Measurements from ENCODE around the gene ADCY2.

The ADCY2 gene

DNA sequence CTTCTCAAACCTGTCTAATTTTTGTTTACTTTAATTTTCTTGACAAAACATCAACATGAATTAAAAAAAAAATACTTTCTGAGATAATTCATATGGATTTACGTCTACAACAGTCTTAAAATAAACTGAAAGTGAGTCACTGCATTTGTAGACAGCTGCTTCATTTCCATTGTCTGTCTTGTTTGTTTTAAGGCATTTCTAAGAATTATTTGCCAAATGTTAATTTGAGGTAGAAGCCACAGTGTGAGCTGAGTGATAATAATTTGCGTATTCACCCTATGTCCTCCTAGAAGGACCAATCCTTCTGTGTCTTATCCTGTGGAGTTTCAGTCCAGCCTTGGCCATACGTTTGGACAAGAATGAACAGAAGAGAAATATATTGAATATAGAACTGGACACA is 280.5 kb downstream of the ADCY2 start:
- DNase-seq, result no peak

DNA sequence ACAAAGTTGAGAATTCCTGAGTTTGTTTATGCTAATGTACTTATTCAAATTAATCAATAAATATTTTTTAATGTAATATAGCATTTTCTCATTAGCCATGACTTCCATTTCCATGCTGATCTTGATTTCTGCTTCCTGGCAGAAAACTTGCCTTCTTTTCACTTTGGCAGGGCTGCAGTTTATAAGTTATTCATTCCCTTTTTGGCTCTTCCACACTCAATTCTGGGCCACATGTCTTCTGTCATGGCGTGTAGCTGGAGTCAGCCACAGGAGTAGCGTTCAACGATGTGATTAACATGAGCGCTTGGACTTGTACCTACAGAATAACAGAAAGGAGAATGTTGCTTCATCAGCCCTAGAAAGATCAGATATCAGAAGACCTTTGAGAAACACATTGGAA is 282.1 kb downstream of the ADCY2 start:
- DNase-seq, result no peak

DNA sequence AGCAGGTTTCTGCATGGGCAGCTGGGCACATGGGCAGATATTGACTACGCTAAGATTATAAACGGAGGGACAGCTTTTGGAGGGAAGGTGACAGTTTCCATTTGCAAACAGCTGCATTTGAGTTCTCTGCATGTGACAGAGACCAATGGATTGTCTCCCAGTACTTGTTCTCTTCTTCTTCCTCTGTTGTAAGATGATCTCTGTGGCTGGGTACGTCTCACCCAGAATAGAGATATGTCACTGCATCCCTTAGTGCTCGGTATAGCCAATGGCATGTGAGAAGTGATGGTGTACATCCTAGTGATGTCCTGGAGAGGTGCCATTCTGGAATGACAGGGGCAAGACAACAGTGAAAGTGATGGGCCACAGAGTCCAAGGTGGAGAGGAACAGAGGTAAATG is 283.7 kb downstream of the ADCY2 start:
- no peak for DNase-seq

DNA sequence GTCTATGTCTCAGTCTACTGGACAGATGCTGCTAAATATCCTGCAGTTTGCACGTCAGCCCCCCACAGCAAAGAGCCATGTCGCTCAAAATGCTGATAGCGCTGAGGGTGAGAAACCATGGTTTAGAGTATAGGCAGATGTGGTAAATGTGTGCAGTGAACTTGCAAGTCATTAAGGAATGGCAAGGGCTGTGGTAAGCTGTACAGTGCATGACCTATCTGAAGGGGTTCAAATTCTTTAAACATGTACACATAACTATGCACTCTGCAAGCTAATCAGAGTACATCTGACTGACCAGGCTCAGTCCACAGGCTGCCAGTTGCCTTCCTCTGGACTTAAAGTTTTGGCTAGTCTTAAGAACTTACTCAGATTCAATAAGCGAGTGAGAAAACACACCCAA is 284.3 kb downstream of the ADCY2 start:
- no peak for DNase-seq

DNA sequence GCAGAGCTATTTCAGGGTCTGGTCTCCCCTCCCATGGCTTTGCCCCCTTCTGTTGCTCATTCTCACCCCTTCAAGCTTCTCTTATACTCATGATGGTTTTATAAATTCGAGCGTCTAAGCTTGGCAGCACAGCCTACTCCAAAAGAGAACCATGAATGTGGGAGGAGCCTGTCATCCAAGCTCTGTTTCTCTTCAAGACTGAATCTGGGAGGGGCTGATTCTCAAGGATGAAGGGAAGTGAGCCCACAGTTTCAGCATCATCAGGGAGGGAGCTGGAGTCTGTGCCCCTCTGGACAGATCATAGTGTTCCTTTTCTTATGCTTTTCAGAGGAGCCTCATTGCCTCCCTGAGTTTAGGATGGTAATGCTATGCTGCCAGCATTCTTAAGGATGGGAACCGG is 286.4 kb downstream of the ADCY2 start:
- no peak for DNase-seq

DNA sequence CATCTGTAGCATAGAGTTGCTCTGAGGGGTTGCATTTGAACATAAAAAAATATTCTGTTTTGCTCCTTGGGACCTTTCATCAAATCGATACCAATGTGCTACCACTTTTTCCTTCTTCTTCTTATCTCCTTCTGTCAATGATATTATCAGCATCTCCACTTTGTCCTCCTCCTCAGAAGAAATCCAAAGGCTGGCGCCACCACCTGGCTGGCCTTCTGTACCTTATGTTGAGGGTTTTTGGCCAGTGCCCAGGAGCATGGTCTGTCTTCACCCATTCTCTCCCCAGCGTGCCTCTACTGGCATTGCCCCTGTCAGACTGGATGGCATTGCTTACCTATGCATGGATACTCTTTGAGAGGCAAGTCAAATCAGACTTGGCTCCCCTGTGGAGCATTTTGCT is 287.8 kb downstream of the ADCY2 start:
- DNase-seq, result no peak

DNA sequence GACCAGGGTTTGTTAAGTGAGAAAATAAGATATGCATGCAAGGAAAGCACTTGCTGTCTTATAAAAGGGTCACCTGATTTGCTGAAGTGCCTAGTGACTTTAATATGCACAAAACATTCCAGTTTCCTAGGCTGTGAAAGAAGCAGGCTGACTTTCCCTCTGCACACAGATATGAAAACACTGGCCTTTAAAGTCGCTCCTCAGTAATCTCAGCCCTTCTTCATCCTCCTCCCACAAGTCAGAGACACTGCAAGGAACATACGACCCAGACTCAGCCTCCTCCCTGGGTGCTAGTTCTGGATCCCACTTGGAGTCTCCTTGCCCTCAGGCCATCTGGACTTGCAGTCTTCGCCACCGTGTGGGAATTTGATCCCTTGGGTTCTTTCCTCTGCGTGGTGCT is 288.9 kb downstream of the ADCY2 start:
- no peak for DNase-seq

DNA sequence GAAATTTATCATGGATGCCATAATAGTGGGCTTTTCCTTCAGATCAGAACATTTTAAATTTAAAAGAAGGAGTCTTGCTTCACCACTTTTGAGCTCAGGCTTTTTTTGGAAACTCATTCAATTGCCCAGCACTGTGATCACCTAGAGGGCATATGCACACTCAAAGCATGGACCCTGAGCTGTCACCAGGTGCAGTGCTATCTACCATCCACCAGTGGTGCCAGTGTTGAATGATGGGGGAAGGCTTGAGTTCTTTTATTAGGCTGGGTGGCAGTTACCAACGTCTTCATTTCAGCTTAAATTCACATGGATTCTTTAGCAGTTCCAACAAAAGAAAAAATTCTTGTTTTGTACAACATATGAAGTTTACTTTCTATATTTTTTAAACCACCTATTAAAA is 290.9 kb downstream of the ADCY2 start:
- DNase-seq, result no peak

DNA sequence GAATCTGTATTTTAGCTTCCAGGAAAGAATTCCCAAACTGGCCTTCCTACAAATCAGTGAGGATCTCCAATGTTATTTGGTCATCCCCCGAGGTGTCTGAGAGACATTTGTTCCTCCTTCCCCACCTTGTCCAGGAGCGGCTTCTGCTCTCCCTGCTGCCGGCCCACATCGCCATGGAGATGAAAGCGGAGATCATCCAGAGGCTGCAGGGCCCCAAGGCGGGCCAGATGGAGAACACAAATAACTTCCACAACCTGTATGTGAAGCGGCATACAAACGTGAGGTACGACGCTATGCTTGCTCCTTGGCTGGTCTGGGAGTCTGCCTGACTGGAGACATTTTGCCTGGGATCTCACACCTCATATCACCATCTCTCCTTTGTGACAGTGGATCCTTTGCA is 294.6 kb downstream of the ADCY2 start:
- no peak for DNase-seq

DNA sequence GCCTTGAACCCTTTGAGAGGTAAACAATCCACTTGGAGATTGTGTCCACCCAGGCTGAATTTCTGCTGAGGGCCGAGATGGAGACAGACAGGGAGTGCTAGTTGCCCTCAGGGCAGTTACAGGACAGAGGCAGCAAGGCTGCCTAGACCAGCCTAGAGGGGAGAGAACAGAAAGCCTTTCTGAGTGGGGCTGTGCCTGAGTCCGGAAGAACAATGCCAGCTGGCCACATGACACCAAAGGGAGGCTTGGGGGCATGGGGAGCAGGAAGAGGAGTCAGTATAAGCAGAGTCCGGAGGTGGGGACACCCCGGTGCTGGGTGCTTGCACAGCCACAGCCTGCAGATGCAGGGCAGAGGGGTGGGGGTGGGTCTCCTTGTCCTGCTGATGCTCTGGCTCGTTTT is 309.3 kb downstream of the ADCY2 start:
- DNase-seq, result no peak

DNA sequence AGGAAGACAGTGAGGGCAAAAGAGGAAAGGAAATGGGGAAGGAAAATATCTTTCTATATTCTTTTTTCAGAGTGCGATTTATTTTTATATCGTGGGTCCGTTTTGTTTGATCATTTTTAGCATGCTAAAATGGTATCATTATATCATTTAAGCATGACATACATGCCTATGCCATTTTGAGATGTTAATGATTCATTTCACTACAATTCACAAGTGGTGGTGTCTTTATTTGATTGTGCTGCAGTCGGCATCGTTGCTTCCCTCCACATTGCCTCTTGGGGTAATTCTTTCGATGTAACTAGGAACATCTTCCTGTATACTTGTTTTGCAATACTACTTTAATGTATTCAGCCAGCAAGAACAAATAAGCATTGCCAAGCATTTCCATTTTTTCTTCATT is 309.8 kb downstream of the ADCY2 start:
- DNase-seq, result no peak

DNA sequence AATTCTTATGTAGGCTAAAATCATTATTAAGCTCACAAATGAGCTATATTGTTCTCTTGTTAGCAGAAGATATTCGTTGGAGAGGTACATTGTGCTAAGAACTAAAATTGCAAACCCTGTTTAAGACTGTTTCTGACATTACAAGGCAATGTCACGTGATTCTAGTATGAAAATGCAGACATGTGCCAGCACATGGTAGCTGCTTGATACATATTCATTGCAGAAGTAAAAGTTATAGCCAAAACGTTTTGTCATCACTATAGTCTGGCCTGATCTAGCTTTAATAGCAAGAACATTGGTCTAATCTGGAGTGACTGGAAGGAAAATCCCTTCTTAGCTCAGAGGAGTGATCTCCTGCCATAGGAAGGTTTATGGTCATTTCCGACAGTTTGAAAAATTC is 310.3 kb downstream of the ADCY2 start:
- DNase-seq, result no peak

DNA sequence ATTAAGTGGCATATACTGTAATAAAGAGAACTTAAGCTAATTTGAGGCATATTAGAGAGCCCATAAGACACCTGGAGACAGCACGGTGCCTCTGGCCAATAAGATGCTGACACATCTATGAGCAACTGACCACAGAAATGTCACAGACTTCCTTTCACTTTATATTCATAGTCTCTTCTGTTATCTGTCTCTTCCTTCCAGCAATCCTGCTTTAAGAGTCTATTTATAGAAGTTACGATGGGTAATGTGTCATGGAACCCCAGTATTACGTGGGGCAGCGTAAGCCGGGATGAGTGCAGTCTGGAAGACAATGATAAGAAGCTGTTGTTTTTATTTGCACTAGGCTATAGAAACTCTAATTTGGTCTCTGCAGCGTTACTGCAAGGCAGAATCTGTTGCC is 318.2 kb downstream of the ADCY2 start:
- DNase-seq, result no peak

DNA sequence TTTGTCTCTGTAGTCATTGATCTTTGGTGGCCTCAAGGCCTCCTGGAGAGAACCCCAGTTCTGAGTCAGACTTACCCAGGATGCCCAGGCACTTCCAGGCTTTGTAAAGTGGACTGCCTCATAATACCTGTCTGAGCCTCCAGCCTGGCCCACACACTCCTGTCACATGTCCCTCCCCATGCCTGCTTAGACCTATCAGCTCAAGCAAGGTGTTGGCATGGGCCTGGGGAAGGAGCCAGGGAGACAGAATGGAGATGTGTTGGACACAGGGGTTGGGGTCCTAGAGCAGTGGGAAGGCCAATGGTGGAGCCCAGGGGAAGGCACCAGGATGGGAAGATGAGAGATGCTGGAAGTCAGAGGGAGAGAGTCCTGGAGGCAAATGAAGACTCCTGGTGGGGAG is 318.8 kb downstream of the ADCY2 start:
- no peak for DNase-seq

DNA sequence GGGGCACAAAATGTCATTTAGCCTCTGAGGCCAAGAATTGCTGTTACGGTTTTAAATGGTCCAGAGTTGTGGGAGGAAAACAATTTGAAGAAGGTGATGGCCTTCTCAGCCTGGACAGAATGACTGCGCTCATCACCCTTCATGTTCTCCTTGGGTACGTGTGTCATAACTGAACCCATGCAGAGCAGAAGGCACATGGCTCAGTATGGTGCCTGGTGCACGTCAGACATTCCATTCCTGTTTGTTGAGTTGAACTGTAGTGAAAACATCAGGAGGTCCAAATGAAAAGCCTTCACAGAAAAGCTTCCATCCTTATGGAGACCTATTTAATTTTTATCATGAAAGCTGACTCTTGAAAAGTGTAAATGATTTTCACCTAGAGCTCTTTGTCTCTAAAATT is 321.8 kb downstream of the ADCY2 start:
- DNase-seq, result no peak

DNA sequence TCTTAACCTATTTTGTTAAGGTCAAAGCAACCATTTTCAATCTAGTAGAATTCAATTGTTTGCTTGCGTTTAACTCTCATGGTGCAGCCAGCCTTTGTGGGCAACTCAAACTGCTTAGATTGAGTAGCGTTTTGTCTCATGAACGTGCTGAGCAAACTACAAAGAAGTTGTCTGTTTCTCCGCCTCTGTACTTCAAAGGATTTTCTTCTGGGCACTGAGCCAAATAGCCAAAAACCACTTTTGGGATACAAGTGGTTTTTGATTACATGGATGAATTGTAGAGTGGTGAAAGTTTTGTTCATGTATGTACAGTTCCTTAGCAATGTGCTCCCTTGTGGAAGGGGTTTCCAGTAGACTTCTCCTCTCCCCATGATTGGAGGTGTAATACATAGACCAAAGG is 332.1 kb downstream of the ADCY2 start:
- no peak for DNase-seq

DNA sequence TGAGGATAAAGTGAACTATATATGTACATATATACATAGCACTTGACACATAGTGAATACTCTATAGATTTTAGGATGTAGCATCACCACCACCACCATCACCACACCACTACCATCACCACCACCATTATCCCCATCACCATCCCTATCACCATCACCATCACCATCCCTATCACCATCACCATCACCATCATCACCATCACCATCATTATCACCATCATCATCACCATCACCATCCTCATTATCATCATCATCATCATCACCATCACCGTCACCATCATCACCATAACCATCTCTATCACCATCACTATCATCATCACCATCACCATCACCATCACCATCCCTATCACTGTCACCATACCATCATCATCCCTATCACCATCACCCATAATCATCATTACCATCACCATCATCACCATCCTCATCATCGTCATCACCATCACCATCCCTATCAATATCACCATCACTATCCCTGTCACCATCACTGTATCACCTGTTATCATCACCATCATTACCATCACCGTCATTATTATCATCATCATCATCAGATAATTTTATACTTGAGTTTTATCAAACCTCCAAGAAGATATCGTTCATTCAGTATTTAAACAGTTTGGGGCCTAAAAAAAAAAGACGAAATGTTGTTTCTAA is 345.6 kb downstream of the ADCY2 start:
- DNase-seq, result no peak

DNA sequence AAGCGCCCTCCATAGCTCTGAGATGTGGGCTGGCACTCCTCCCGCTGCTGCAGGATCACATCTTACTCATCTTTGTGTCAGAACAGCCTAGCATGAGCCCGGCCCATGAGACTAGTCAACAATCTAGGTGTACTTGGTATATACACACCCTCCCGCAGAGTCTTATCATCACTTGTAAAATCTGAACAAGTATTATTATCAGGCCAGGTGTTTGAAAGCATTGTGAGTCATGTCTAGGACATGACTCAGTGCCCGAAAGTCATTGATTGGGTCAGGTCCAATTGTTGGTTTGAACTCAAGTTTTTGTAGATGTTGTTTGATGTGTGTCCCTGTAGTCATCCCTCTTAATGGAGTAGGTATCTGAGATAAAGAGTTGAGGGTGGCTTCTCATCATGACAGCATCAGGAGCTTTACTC is 346.3 kb downstream of the ADCY2 start:
- DNase-seq, result no peak

DNA sequence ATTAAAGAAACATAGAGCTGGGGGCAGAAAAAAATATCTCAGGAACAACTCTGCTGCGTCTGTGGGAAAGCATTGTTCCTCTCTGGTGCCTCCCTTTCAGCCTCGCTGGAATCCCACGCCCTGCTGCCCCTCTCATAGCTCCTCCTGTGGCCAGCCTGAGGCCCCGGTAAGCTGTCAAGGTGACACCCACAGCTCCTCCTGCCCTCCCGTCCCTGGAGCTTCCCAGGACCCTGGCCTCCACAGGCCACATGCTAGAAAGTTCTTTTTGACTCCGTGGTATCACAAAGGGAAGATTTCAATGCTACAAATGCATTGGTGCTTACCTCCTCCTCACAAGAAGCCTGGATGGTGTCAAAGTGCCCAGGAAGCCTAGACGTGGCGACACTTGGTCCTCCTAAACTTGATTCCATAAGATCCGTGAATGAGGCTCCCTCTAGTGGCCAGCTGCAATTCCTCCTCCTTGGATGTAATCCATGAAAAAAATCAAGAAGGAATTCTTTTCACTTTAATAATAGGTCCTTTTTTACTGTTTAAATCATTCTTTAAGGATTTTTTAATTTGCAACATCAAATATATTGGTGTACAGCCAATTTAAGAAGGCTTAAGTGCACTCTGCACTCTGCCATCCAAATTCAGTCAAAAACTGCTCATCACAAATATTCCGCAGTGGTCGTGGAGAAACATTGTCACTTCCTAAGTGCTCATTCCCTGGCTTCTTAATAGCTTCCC is 350.1 kb downstream of the ADCY2 start:
- DNase-seq, result peak; percentile 9

DNA sequence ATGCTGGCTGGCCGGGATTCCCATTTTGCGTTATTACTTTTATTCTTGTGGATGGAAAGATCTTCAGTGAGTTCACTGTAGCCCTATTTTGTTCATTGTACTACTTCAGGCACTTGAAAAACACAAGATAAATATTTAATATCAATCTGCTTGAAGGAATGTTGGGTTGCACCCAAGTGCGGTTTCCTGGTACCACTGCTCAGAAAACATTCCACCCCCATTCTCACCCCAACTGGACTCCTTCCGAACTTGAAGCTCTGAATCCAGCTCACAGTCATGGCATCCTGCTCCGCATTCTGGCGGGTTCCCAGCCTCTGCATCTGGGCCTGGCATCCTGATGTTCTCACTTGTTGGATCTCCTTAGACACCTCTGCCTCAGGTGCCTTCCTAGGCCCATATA is 351.8 kb downstream of the ADCY2 start:
- DNase-seq, result no peak

DNA sequence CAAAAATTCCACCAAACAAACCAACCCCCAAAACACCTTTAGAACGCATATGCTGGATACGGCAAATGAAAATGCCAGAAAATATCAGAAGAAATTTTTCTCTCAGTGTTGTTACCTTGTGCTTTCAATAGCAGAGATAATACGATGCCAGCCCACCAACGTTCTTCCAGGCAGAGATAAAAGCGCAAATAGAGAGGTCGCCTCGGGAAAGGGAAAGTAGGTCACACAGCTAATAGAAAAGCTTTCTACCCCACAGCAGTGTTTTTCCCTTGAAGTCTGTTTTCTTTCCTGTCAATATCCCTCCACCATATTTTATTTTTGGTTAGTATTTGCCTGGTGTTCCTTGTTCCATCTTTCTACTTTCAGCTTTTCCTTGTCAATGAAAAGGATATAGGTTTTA is 353.7 kb downstream of the ADCY2 start:
- DNase-seq, result no peak

DNA sequence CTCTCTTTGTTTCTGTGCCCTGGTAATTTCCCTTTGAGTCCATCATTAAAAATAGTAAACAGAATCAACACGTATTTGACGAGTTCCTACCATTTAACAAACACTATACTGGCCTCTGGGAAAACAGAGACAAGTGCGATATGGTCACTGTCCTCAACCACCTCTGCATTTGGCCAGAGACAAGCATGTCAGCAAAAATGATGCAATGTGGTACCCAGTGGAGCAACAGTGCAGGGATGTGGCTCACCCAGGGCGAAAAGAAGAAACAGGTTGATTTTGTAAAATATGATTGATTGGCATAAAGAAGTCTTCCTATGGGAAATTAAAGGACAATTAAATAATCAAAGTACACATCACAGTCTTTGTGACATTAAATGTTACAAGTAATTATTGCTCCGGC is 355.9 kb downstream of the ADCY2 start:
- no peak for DNase-seq

DNA sequence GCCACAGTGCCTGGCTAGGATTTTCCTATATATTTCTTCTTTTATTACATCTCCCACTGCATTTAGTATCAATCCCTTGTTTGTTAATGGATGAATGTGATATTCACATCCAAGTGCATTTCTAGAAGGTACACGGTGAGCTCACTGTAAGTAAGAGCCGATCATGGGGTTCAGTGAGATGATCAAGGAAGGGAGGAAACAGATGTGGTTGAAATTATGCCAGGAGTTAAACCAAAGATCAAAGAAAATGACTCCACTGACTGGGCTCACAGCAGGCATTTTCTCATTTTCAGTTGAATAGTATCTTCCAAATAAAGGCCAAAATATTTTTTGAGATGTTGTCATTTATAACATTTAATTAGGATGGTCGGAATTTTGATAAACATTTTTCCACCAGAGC is 357.2 kb downstream of the ADCY2 start:
- no peak for DNase-seq

DNA sequence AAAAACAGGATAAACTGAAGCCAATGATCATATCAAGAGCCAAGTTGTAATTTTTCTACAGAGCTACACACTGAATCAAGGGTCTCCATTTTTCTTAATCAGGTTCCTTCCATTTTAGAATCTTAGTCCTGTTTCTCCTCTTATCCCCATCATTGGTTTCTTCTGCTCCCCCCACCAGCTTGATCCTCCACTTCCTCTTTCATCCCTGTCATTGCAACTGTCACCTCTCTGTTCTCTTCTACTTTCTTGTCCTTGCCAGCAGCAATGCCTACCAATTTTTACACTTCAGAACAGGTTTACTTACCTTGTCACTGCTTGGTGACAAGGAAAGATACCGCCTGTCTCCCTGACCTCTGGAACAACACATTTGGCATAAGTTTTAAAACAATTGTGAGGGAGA is 357.7 kb downstream of the ADCY2 start:
- DNase-seq, result no peak

DNA sequence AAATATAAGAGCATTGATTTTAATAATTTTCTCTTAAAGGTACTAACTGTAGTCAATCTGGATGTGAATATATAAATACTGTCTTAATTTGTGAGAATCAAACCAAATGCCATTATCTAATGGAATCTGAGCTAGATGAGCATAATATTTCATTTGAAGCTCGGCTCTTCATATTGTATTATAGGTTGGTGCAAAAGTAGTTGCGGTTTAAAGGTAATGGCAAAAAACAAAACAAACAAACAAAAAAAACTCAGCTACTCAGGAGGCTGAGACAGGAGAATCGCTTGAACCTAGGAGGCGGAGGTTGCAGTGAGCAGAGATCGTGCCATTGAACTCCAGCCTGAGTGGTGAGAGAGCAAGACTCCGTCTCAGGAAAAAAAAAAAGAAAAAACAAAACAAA is 358.6 kb downstream of the ADCY2 start:
- DNase-seq, result no peak
